IMR-90 (cell line): ENCODE data around the gene DPH2. TPM values are rescaled to one million over a fixed set of nuclear protein-coding genes. Genes with fewer than 3 reads are reported as not detected.

ENCODE experiments used
- ATAC-seq: fragments of 200-7000 bp; cut with Tn5 transposase; 2 replicates; pipeline ENCODE4 v1.9.1; 2020; ENCODE audit warnings: low read depth, mild to moderate bottlenecking, moderate library complexity
- BruUV-seq: library from RNA; stranded (reverse); fragments of 400-500 nt; replicated peaks from 2 replicates; lab custom pipeline; 2021; lab: Mats Ljungman, UMichigan
- CTCF ChIA-PET: fragments of 300-600 bp; formaldehyde crosslinking; extraction: SDS; loops from one replicate; lab custom pipeline; 2021; ENCODE audit warnings: antibody characterized with exemption; lab: Yijun Ruan, JAX
- POLR2A ChIA-PET: fragments of 300-600 bp; sonication (Branson Sonifier 250); formaldehyde crosslinking; loops from one replicate; lab custom pipeline; 2022; ENCODE audit warnings: antibody characterized with exemption; ENCODE audit not compliant: unreplicated experiment; lab: Charles Lee
- DNase-seq: peaks from one replicate; pipeline ENCODE4 v3.0.0; 2013
- H2AFZ ChIP-seq: replicated peaks from 2 replicates; pipeline ENCODE3; 2013; ENCODE audit warnings: low read length, mild to moderate bottlenecking; ENCODE audit not compliant: poor library complexity
- H2AK5ac ChIP-seq: 2 replicates; pipeline ENCODE4 v1.6.1; 2013; ENCODE audit warnings: low read depth, low read length, inconsistent platforms
- H2AK9ac ChIP-seq: replicated peaks from 2 replicates; pipeline ENCODE3; 2013; ENCODE audit warnings: mild to moderate bottlenecking, low read depth, low read length, moderate library complexity; ENCODE audit not compliant: poor library complexity
- H2BK120ac ChIP-seq: 2 replicates; pipeline ENCODE4 v1.6.1; 2013; ENCODE audit warnings: low read depth, low read length, inconsistent platforms
- H2BK15ac ChIP-seq: 3 replicates; pipeline ENCODE4 v1.6.1; 2013; ENCODE audit warnings: low read depth, low read length, inconsistent platforms
- H2BK20ac ChIP-seq: 2 replicates; pipeline ENCODE4 v1.6.1; 2013; ENCODE audit warnings: low read depth, mild to moderate bottlenecking, inconsistent platforms, low read length, moderate library complexity
- H2BK5ac ChIP-seq: 2 replicates; pipeline ENCODE4 v1.6.1; 2013; ENCODE audit warnings: mild to moderate bottlenecking, low read depth, low read length, inconsistent platforms; ENCODE audit not compliant: poor library complexity, severe bottlenecking
- H3K14ac ChIP-seq: replicated peaks from 2 replicates; pipeline ENCODE4 v1.6.1; 2013; ENCODE audit warnings: low read depth, low read length, inconsistent platforms
- H3K18ac ChIP-seq: 2 replicates; pipeline ENCODE4 v1.6.1; 2013; ENCODE audit warnings: low read depth, low read length, control low read depth
- H3K23ac ChIP-seq: 2 replicates; pipeline ENCODE4 v1.6.1; 2013; ENCODE audit warnings: low read depth, low read length, inconsistent platforms
- H3K27ac ChIP-seq: 2 replicates; pipeline ENCODE4 v1.5.1; 2013; ENCODE audit warnings: mild to moderate bottlenecking, control low read depth, low read length; ENCODE audit not compliant: insufficient read depth
- H3K27me3 ChIP-seq: 2 replicates; pipeline ENCODE4 v1.6.1; 2013; ENCODE audit warnings: low read length; ENCODE audit not compliant: control insufficient read depth, insufficient read depth
- H3K36me3 ChIP-seq: 2 replicates; pipeline ENCODE4 v1.6.1; 2013; ENCODE audit warnings: low read length, mixed read lengths; ENCODE audit not compliant: control insufficient read depth, insufficient read depth
- H3K4ac ChIP-seq: 2 replicates; pipeline ENCODE4 v1.6.1; 2013; ENCODE audit warnings: low read depth, low read length, inconsistent platforms
- H3K4me1 ChIP-seq: 2 replicates; pipeline ENCODE4 v1.6.1; 2013; ENCODE audit warnings: low read length, mixed read lengths; ENCODE audit not compliant: control insufficient read depth, insufficient read depth
- H3K4me2 ChIP-seq: 2 replicates; pipeline ENCODE4 v1.6.1; 2013; ENCODE audit warnings: low read depth, mild to moderate bottlenecking, control low read depth, low read length, moderate library complexity
- H3K4me3 ChIP-seq: 2 replicates; pipeline ENCODE4 v1.5.1; 2013; ENCODE audit warnings: low read depth, mild to moderate bottlenecking, control low read depth, low read length, moderate library complexity; ENCODE audit not compliant: insufficient read depth
- H3K56ac ChIP-seq: 2 replicates; pipeline ENCODE4 v1.6.1; 2013; ENCODE audit warnings: low read length, inconsistent platforms; ENCODE audit not compliant: insufficient read depth; ENCODE audit errors: extremely low read depth
- H3K79me1 ChIP-seq, 2 experiments: 2 replicates each; pipeline ENCODE4 v1.6.1; 2013; ENCODE audit warnings: low read length in 2 of 2, inconsistent platforms in 1 of 2, low read depth in 1 of 2
- H3K9ac ChIP-seq: 2 replicates; pipeline ENCODE4 v1.6.1; 2013; ENCODE audit warnings: low read depth, low read length, control low read depth
- H3K9me1 ChIP-seq: 2 replicates; pipeline ENCODE4 v1.6.1; 2013; ENCODE audit warnings: low read length, inconsistent platforms; ENCODE audit not compliant: insufficient read depth
- H3K9me3 ChIP-seq: 2 replicates; pipeline ENCODE4 v1.6.1; 2013; ENCODE audit warnings: low read length; ENCODE audit not compliant: control insufficient read depth, insufficient read depth
- H4K20me1 ChIP-seq: 2 replicates; pipeline ENCODE4 v1.6.1; 2013; ENCODE audit warnings: low read length, inconsistent platforms; ENCODE audit not compliant: insufficient read depth
- H4K5ac ChIP-seq: 2 replicates; pipeline ENCODE4 v1.6.1; 2013; ENCODE audit warnings: mild to moderate bottlenecking, low read depth, low read length, control low read depth
- H4K8ac ChIP-seq, 2 experiments: 2 replicates each; pipeline ENCODE4 v1.6.1; 2013; ENCODE audit warnings: low read depth in 2 of 2, low read length in 2 of 2, control low read depth in 1 of 2, inconsistent platforms in 1 of 2
- H4K91ac ChIP-seq: 2 replicates; pipeline ENCODE4 v1.6.1; 2013; ENCODE audit warnings: low read depth, low read length, inconsistent platforms; ENCODE audit not compliant: insufficient read depth
- FOS ChIP-seq: fragments of 150-350 bp; IDR thresholded peaks from 2 replicates; pipeline ENCODE4 v1.6.1; 2016; ENCODE audit warnings: low read depth, low read length
- MXI1 ChIP-seq: IDR thresholded peaks from 2 replicates; pipeline ENCODE4 v1.6.1; 2012; ENCODE audit warnings: low read depth, mild to moderate bottlenecking, low read length, moderate library complexity, borderline replicate concordance
- RAD21 ChIP-seq: IDR thresholded peaks from 2 replicates; pipeline ENCODE4 v1.6.1; 2012; ENCODE audit warnings: low read length, improper control_type of control experiment
- RCOR1 ChIP-seq: IDR thresholded peaks from 2 replicates; pipeline ENCODE4 v1.6.1; 2012; ENCODE audit warnings: mild to moderate bottlenecking, low read length, improper control_type of control experiment; ENCODE audit not compliant: insufficient replicate concordance
- WGBS, 2 experiments: methylation state at CpG; one replicate each; pipeline versions ENCODE4 v1.1.5 to v1.1.7; 2013; ENCODE audit warnings: missing lambda C conversion rate in 2 of 2; ENCODE audit not compliant: insufficient read length in 1 of 2; ENCODE audit errors: extremely low coverage in 2 of 2; 5-methylcytosine and 5-hydroxymethylcytosine counted together
- dilution Hi-C: fragments of 300-500 bp; cut with HindIII; formaldehyde crosslinking; loops from one replicate; pipeline ENCODE4 v1.14.3; 2018; ENCODE audit warnings: low sequenced_read_pairs; ENCODE audit not compliant: unreplicated experiment
- in situ Hi-C: fragments of 300-500 bp; cut with MboI; formaldehyde crosslinking; loops from 3 replicates; pipeline ENCODE4 v1.14.3; 2019; ENCODE audit warnings: low sequenced_read_pairs, inconsistent platforms, mixed read lengths
- intact Hi-C: fragments of 100-400 bp; cut with micrococcal nuclease; formaldehyde crosslinking; loops from 2 replicates; pipeline ENCODE4 v1.10.0; 2022
- polyA plus RNA-seq, 3 experiments: library from polyadenylated mRNA; depleted of rRNA; stranded (reverse); fragments of >200 nt; gene quantifications; 2 replicates each; pipeline ENCODE4 v1.2.3, GENCODE V29; 2012; ENCODE audit warnings: low replicate concordance in 1 of 3
- total RNA-seq: library from RNA; depleted of rRNA; stranded (reverse); fragments of >200 nt; gene quantifications from 2 replicates; pipeline ENCODE4 v1.2.3, GENCODE V29; 2012

The DPH2 gene
- total and polyA plus RNA-seq, 2 of the 4 experiments (the other 2 are of a cell fraction), result 21.0 to 32.2 TPM

DNA sequence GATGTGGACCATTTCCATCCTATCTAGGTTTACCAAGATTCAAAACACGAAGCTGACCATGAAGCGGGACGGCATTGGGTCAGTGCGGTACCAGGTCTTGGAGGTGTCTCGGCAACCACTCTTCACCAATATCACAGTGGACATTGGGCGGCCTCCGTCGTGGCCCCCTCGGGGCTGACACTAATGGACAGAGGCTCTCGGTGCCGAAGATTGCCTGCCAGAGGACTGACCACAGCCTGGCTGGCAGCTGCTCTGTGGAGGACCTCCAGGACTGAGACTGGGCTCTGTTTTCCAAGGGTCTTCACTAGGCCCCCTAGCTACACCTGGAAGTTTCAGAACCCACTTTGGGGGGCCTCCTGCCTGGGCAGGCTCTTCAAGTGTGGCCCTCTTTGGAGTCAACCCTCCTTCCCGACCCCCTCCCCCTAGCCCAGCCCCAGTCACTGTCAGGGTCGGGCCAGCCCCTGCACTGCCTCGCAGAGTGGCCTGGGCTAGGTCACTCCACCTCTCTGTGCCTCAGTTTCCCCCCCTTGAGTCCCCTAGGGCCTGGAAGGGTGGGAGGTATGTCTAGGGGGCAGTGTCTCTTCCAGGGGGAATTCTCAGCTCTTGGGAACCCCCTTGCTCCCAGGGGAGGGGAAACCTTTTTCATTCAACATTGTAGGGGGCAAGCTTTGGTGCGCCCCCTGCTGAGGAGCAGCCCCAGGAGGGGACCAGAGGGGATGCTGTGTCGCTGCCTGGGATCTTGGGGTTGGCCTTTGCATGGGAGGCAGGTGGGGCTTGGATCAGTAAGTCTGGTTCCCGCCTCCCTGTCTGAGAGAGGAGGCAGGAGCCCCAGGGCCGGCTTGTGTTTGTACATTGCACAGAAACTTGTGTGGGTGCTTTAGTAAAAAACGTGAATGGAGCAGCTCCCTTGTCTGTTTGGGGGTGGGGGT, 20.7 kb downstream of the DPH2 start:
- H4K8ac ChIP-seq, result peak overlapping the region; percentile 80 to 90; a peak in 2 of 4 replicates

More for the DNA sequence above, 20.7 kb downstream of the DPH2 start:
- intact Hi-C loops (no loop called here), dilution Hi-C loops (no loop called here), in situ Hi-C loops (no loop called here)
- ATAC-seq (no peak; the same call in 1 of the 2 replicates), DNase-seq (no peak)
- no peak overlapping the region for H4K5ac ChIP-seq
- WGBS, 2 experiments, result 33% methylated on average over 2 of the region's 19 CpGs; no CpG with 5 or more reads in 1 of the 2 experiments
- peak overlapping the region; percentile 87 for H2AK9ac ChIP-seq
- no peak overlapping the region for H2BK15ac ChIP-seq
- H3K18ac ChIP-seq, result no peak overlapping the region
- peak overlapping the region; percentile 1; the same call in 1 of the 2 replicates for H2AK5ac ChIP-seq
- H3K4me1 ChIP-seq, result peaks cover 18% of the 10 kb centered on the region
- no TSS peak for BruUV-seq
- no peaks in the 10 kb centered on the region for H3K9me3 ChIP-seq
- no peak overlapping the region for H2BK20ac ChIP-seq
- peak overlapping the region; percentile 60; the same call in 1 of the 2 replicates for H3K14ac ChIP-seq
- H3K4me3 ChIP-seq, result peak overlapping the region; percentile 75; the same call in 1 of the 2 replicates
- no peak overlapping the region for H2BK5ac ChIP-seq
- no peak overlapping the region for H2BK120ac ChIP-seq
- no peaks in the 10 kb centered on the region for H3K27me3 ChIP-seq
- H3K36me3 ChIP-seq, result peaks cover 7% of the 10 kb centered on the region
- peak overlapping the region; percentile 64; the same call in 1 of the 2 replicates for H3K9ac ChIP-seq
- peak overlapping the region; percentile 97 for H2AFZ ChIP-seq
- peak overlapping the region; percentile 54 for H3K4ac ChIP-seq
- CTCF ChIA-PET, result interaction anchor here (0.6 kb wide), 1 partner anchor 57 kb away, joined by 3 read pairs; no protein-coding TSS in a partner anchor
- no peak for TF ChIP-seq RAD21
- no peak for TF ChIP-seq MXI1
- TF ChIP-seq RCOR1, result no peak
- TF ChIP-seq FOS, result no peak
- peak overlapping the region; percentile 49; the same call in 1 of the 2 replicates for H4K91ac ChIP-seq
- POLR2A ChIA-PET, result no interaction called here
- H3K56ac ChIP-seq, result no peak overlapping the region
- peaks cover 14% of the 10 kb centered on the region for H3K9me1 ChIP-seq
- no peak overlapping the region; the same call in 1 of the 2 replicates for H3K23ac ChIP-seq
- H3K4me2 ChIP-seq, result peak overlapping the region; percentile 79
- H3K27ac ChIP-seq, result peak overlapping the region; percentile 13; the same call in 1 of the 2 replicates
- H3K79me1 ChIP-seq, result peaks cover 7% of the 10 kb centered on the region in 2 experiments; a peak in 1 of 4 replicates
- peaks cover 12% of the 10 kb centered on the region for H4K20me1 ChIP-seq
